WI38 (cell line): Measurements from ENCODE around the gene NINL.
"Not testable (repeated sequence)": the region's sequence is repeated elsewhere in the genome, so short reads cannot be mapped to it uniquely, and the experiment has no call there.

Experiments
- H3K4me3 ChIP-seq: 2 replicates; pipeline ENCODE4 v1.5.1; 2011; ENCODE audit warnings: low read depth, mild to moderate bottlenecking, control low read depth, low read length
- CTCF ChIP-seq: IDR thresholded peaks from 2 replicates; pipeline ENCODE4 v1.5.1; 2012; ENCODE audit warnings: low read depth, mild to moderate bottlenecking, control low read depth, low read length

NINL gene

GRCh38 chr20:25604611-25605010 lies 19.3 kb upstream of the NINL start:
- no peak for TF ChIP-seq CTCF
- H3K4me3 ChIP-seq = no peak overlapping the region

GRCh38 chr20:25602914-25603309 lies 17.6 kb upstream of the NINL start:
- not testable (repeated sequence) for H3K4me3 ChIP-seq

- not testable (repeated sequence) for H3K4me3 ChIP-seq
These were observed 17.0 kb upstream of the NINL start for GRCh38 chr20:25602191-25602913.

GRCh38 chr20:25601659-25602058 lies 16.3 kb upstream of the NINL start:
- TF ChIP-seq CTCF = no peak
- no peak overlapping the region for H3K4me3 ChIP-seq

DNA sequence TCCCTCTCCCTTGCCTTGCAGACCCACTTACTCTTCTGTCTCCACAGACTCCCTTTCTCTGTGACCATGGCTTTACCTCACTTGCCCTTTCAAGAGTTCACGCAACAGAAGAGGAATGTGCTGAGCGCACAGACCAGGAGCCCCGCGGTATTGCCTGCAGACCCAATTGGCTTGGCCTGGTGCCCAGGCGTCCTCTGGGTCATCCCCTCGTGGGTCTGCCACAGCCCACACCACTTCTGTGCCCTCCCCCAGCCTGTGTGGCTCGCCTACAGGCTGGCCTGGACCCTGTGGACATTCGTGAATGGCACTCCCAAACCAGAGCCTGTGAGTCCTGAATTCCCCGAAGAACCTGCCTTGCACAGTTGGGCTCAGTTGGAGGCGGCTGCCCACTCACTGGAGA lies 15.3 kb upstream of the NINL start:
- no peak for TF ChIP-seq CTCF
- H3K4me3 ChIP-seq = no peak overlapping the region

DNA sequence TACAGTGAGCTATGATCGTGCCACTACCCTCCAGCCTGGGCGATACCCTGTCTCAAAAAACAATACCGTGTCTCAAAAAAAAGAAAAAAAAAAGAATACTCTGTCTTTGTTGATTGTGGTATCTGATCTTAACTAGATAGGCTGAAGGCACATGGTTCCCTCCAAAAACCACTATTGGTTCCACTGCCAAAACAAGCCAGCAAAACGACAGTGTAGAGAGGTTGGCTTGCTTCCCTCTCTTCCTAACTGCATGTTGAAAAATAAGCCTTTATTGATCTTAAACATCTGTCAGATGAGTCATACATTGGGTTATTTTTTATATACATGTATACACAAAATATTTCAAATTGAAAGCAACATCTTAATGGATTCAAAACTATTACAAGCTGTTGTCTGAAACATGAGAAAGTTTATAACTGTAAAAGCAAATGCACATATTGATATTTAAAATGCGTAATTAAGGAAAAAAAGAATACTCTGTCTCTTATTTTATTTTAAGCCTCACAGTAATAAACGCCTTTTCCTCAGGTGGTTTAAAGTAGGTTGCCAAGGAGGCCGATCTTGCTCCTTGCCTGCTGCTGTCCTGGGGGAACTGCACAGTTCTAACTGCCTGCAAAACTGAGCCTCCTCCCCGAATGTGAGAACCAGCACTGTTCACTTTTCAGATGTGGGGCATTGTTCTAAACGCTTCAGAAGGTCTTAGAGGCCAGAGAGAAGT lies 7.0 kb upstream of the NINL start:
- TF ChIP-seq CTCF = no peak
- no peak overlapping the region for H3K4me3 ChIP-seq

- not testable (repeated sequence) for H3K4me3 ChIP-seq
These were observed 5.4 kb upstream of the NINL start for GRCh38 chr20:25590778-25591177.

DNA sequence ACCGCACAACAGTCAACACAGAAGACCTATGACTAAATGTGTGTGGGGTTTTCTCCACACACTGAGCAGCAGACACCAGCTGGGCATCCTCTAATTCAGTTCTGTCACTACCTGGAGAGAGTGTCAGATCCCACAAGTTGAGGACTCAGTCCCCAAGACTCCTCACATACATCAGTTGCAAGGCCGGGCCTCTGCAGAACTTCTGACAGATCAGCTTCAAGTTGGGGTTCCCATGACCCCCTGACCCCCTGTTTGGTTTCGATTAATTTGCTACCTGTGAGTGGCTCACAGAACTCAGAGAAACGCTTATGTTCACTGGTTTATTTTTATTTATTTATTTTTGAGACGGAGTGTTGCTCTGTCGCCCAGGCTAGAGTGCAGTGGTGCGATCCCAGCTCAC lies 3.2 kb upstream of the NINL start:
- TF ChIP-seq CTCF = no peak
- H3K4me3 ChIP-seq = no peak overlapping the region

DNA sequence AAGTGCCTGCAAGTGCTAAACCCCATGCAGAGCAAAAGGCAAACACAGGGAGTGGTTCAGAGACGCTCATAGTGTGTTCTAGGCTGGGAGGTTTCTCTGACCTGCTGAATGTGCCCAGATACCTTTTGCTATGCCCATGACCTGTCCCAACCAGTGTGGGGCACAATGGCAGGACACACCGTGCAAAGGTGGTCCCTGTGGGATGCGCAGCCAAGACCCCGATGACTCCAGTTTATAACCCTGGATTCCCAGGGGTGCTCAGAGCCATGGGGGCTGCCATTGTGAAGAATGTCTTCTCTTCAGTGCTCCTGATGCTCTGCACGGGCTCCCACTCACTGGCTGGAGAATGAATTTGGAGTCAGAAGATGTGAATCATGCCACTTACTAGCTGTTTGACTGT lies 2.2 kb upstream of the NINL start:
- TF ChIP-seq CTCF = no peak
- no peak overlapping the region for H3K4me3 ChIP-seq
